Tibial nerve (tissue), 4 donors: Measurements from ENCODE around the gene KDM4B. TPM values are rescaled to one million over a fixed set of nuclear protein-coding genes. Genes with fewer than 3 reads are reported as not detected.
A peak's percentile ranks its signal among the peaks of the same experiment; 100 is the strongest.

Experiments used
- DNase-seq, 2 donors: peaks; one replicate each; pipeline ENCODE4 v3.0.0-alpha.2; 2019; ENCODE audit warnings: low spot score in 2 of 2
- H3K27ac ChIP-seq, 4 donors: fragments of 200-600 bp; sonication (generic) in 3 of 4; one replicate each; pipeline ENCODE4 v1.5.1; 2017 to 2019; ENCODE audit warnings: mild to moderate bottlenecking in 1 of 4
- H3K27me3 ChIP-seq, 2 donors: fragments of 200-600 bp; sonication (generic) in 1 of 2; one replicate each; pipeline versions ENCODE4 v1.5.1 to v1.6.0; 2017 to 2019
- H3K36me3 ChIP-seq, 3 donors: fragments of 200-600 bp; sonication (generic); one replicate each; pipeline ENCODE4 v1.5.1; 2018 to 2019
- H3K4me1 ChIP-seq, 4 donors: fragments of 200-600 bp; sonication (generic) in 3 of 4; one replicate each; pipeline ENCODE4 v1.5.1; 2017 to 2019
- H3K4me3 ChIP-seq, 4 donors: fragments of 200-600 bp; sonication (generic) in 3 of 4; one replicate each; pipeline ENCODE4 v1.5.1; 2017 to 2019; ENCODE audit warnings: mild to moderate bottlenecking in 1 of 4, moderate library complexity in 1 of 4
- H3K9me3 ChIP-seq, 4 donors: fragments of 200-600 bp; sonication (generic) in 3 of 4; one replicate each; pipeline ENCODE4 v1.5.1; 2017 to 2019
- EP300 ChIP-seq, 2 donors: sonication (generic); formaldehyde crosslinking; IDR thresholded peaks; one replicate each; pipeline ENCODE4 v1.6.1; 2017; ENCODE audit warnings: antibody characterized with exemption in 2 of 2, mild to moderate bottlenecking in 1 of 2
- POLR2A ChIP-seq, 2 donors: fragments of 450-650 bp; IDR thresholded peaks; one replicate each; pipeline ENCODE4 v1.6.1; 2017; ENCODE audit warnings: antibody characterized with exemption in 2 of 2, mild to moderate bottlenecking in 2 of 2, moderate library complexity in 2 of 2
- WGBS, 2 donors: methylation state at CpG; one replicate each; pipeline ENCODE4 v1.1.5; 2018; 5-methylcytosine and 5-hydroxymethylcytosine counted together
- total RNA-seq, 4 donors: library from RNA; depleted of rRNA; stranded (reverse); fragments of >200 nt; gene quantifications; one replicate each; pipeline ENCODE4 v1.1.0, GENCODE V29; 2016
- TF ChIP-seq, protein P1 (sequence below), 5 experiments: fragments of 200-600 bp in 3 of 5; fragments of 450-650 bp in 2 of 5; sonication (generic) in 3 of 5; IDR thresholded peaks; one replicate each; pipeline ENCODE4 v1.5.1; 2016 to 2019; ENCODE audit warnings: antibody characterized with exemption in 5 of 5, mild to moderate bottlenecking in 3 of 5, moderate library complexity in 2 of 5

The KDM4B gene
- total RNA-seq, 4 donors from 2014 or later, result 37.8 to 72.4 (median 57.2) TPM

DNA sequence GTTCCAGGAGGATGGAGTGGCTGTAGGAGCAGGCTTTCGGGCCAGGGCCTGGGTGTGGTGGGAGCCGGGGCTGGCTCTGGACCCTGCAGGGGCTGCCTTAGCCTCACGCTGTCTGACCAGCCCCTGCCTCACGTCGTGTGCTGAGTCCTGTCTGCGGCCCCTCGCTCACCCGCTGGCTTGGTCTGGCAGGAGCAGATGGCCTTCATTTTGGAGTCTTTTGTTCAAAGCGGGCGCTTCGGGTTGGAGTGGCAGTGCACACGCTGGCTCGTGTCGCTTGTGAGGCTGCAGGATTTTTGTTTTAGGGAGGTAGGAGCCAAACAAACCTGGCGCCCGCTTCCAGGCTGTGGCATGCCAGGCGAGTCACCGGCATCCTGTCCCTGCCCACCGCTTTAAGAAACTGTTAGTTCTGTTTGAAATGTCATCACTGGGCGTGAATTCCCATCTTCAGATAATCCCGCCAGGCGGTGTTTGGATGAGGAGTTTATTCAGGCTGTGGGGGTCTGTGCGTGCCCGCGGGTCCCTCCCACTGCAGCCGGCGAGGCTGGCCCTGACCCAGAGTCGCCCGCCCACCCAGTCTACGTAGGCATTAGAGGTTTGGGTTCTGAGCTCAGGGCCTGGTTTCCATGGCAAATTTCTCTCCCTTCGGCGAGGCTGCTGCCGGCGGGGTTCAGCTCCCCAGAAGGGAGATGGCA is 89.8 kb downstream of the KDM4B start:
- Histone ChIP-seq H3K4me3 (no peak overlapping the region), H3K36me3 (peaks cover 0 to 71% (median 0%) of the 10 kb centered on the region in 3 donors), H3K27ac (peak overlapping the region in 1 of 4 donors; percentile 44), H3K9me3 (peaks cover 0 to 9% (median 0%) of the 10 kb centered on the region in 4 donors), H3K4me1 (peaks cover 0 to 21% (median 5%) of the 10 kb centered on the region in 4 donors), H3K27me3 (no peaks in the 10 kb centered on the region)
- 52 to 60% methylated on average over 28 to 33 of the region's 34 CpGs for WGBS, 2 donors
- TF ChIP-seq EP300 (IDR thresholded peaks at IDR 0.05) (no peak), POLR2A (IDR thresholded peaks at IDR 0.05) (no peak)
- TF ChIP-seq, protein P1, sequence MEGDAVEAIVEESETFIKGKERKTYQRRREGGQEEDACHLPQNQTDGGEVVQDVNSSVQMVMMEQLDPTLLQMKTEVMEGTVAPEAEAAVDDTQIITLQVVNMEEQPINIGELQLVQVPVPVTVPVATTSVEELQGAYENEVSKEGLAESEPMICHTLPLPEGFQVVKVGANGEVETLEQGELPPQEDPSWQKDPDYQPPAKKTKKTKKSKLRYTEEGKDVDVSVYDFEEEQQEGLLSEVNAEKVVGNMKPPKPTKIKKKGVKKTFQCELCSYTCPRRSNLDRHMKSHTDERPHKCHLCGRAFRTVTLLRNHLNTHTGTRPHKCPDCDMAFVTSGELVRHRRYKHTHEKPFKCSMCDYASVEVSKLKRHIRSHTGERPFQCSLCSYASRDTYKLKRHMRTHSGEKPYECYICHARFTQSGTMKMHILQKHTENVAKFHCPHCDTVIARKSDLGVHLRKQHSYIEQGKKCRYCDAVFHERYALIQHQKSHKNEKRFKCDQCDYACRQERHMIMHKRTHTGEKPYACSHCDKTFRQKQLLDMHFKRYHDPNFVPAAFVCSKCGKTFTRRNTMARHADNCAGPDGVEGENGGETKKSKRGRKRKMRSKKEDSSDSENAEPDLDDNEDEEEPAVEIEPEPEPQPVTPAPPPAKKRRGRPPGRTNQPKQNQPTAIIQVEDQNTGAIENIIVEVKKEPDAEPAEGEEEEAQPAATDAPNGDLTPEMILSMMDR (IDR thresholded peaks at IDR 0.05), result no peak
- no peak for DNase-seq

DNA sequence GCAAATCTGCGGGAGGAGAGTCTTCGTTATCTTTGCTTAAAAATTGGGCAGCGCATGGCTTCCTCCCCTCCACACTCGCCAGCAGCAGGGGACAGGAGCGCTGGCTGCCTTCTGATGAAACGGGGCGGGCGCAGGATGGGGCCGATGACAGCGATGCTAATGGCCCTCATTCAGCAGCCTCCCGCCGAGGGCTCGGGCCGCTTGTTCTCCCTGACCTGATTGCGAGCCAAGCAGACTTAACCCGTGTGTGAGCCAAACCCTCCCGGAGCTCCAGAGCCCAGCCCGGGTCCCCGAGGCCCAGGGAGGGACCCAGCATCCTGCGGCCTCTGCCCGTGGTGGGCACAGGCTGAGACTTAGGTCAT is 90.3 kb downstream of the KDM4B start:
- no peak for DNase-seq
- peaks cover 0 to 9% (median 0%) of the 10 kb centered on the region in 4 donors for H3K9me3 ChIP-seq
- 21 to 43% methylated on average over 16 to 19 of the region's 21 CpGs for WGBS, 2 donors
- H3K27me3 ChIP-seq, result no peaks in the 10 kb centered on the region
- H3K4me1 ChIP-seq, result peaks cover 0 to 21% (median 5%) of the 10 kb centered on the region in 4 donors
- H3K4me3 ChIP-seq, result no peak overlapping the region
- peak overlapping the region in 1 of 4 donors; percentile 44 for H3K27ac ChIP-seq
- H3K36me3 ChIP-seq, result peaks cover 0 to 75% (median 0%) of the 10 kb centered on the region in 3 donors
- TF ChIP-seq, protein P1 (IDR thresholded peaks at IDR 0.05), result no peak
- no peak for TF ChIP-seq POLR2A (IDR thresholded peaks at IDR 0.05)

DNA sequence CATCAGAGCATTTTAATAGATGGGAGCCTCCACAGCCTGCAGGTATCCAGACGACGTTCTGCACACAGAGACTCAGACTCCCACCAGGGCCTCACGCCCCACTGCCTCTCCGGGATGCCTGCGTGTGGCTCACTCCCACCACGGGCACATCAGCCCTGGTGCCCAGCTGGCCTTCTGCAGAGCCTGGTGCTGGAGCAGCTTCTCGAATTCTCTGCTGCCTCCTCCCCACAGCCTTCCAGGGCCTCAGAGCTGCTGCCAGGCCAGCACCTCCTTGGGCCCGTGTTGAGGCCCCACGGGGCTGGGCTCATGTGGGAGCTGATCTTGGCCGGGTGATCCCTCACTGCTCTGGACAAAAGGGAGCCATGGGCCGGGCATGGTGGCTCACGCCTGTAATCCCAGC is 90.9 kb downstream of the KDM4B start:
- Histone ChIP-seq H3K4me1 (peaks cover 0 to 21% (median 5%) of the 10 kb centered on the region in 4 donors), H3K9me3 (peaks cover 0 to 9% (median 0%) of the 10 kb centered on the region in 4 donors), H3K27me3 (no peaks in the 10 kb centered on the region), H3K36me3 (peaks cover 0 to 75% (median 0%) of the 10 kb centered on the region in 3 donors), H3K4me3 (no peak overlapping the region), H3K27ac (no peak overlapping the region)
- WGBS, 2 donors, result 88 to 92% methylated on average over 12 of the region's 12 CpGs
- TF ChIP-seq POLR2A (IDR thresholded peaks at IDR 0.05), result no peak
- no peak for TF ChIP-seq EP300 (IDR thresholded peaks at IDR 0.05)
- TF ChIP-seq, protein P1 (IDR thresholded peaks at IDR 0.05), result no peak
- DNase-seq, result no peak

DNA sequence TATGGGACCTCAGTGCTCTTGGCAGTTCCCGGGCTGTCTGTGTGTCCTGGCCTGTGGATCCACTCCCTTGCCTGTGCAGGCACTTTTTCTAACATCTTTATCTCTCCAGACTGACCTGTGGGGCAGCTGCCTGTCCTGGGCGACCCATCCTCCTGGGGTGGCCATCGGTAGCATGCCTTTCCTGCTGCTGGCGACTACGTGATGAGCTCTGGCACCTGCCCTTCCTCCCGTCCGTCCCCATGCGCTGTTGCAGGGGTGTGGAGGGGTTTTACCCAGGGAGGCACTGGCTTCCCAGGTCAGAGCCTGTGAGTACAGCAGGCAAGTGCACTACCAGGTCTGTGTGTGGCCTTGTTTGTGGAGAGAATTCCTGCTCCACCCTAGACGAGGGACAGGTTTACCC is 93.3 kb downstream of the KDM4B start:
- Histone ChIP-seq H3K27me3 (no peaks in the 10 kb centered on the region), H3K36me3 (peaks cover 0 to 66% (median 0%) of the 10 kb centered on the region in 3 donors), H3K4me3 (no peak overlapping the region), H3K4me1 (peaks cover 0 to 34% (median 5%) of the 10 kb centered on the region in 4 donors), H3K27ac (no peak overlapping the region), H3K9me3 (peaks cover 0 to 9% (median 0%) of the 10 kb centered on the region in 4 donors)
- TF ChIP-seq, protein P1 (IDR thresholded peaks at IDR 0.05), result no peak
- TF ChIP-seq POLR2A (IDR thresholded peaks at IDR 0.05) (no peak), EP300 (IDR thresholded peaks at IDR 0.05) (no peak)
- WGBS, 2 donors, result 93 to 94% methylated on average over 7 to 9 of the region's 9 CpGs
- no peak for DNase-seq

DNA sequence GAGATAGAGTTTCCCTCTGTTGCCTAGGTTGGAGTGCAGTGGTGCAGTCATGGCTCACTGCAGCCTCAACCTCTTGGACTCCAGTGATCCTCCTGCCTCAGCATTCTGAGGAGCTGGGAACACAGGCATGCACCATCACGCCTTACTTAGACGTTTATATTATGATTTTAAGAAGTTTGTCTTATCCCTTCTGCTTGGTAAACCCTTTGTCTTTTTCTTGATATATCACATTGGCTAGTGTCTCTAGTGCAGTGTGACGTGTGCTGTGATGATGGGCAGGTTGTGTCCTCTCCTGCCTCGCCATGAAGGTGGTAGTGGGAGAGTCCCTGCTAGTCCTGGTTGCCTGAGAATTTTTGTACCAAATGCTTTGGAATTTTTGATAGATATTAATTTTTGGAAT is 93.9 kb downstream of the KDM4B start:
- no peaks in the 10 kb centered on the region for H3K27me3 ChIP-seq
- peaks cover 0 to 9% (median 0%) of the 10 kb centered on the region in 4 donors for H3K9me3 ChIP-seq
- no peak overlapping the region for H3K4me3 ChIP-seq
- no peak overlapping the region for H3K27ac ChIP-seq
- peaks cover 0 to 38% (median 8%) of the 10 kb centered on the region in 4 donors for H3K4me1 ChIP-seq
- peaks cover 0 to 60% (median 0%) of the 10 kb centered on the region in 3 donors for H3K36me3 ChIP-seq
- WGBS, 2 donors, result 98 to 99% methylated on average over 4 of the region's 4 CpGs
- no peak for DNase-seq
- TF ChIP-seq, protein P1 (IDR thresholded peaks at IDR 0.05), result no peak
